Right lobe of liver (tissue), 4 donors: Measurements from ENCODE around the gene UBE2E2.

ENCODE experiments used
- POLR2A ChIP-seq: fragments of 450-650 bp; IDR thresholded peaks from one replicate; pipeline ENCODE4 v1.6.1; 2017; ENCODE audit warnings: antibody characterized with exemption, mild to moderate bottlenecking
- TF ChIP-seq, protein P1 (sequence below), 4 donors: fragments of 200-600 bp in 3 of 4; fragments of 450-650 bp in 1 of 4; IDR thresholded peaks; one replicate each; pipeline versions ENCODE4 v1.5.1 to v1.8.0; 2016 to 2022; ENCODE audit warnings: antibody characterized with exemption in 4 of 4, mild to moderate bottlenecking in 2 of 4
- donor health status: DM: no; HTN: no; CAD: no.
- donor health status: DM: no; HTN: no; CAD: no.
- donor health status: DM: no; HTN: yes; CAD: no.

DNA sequence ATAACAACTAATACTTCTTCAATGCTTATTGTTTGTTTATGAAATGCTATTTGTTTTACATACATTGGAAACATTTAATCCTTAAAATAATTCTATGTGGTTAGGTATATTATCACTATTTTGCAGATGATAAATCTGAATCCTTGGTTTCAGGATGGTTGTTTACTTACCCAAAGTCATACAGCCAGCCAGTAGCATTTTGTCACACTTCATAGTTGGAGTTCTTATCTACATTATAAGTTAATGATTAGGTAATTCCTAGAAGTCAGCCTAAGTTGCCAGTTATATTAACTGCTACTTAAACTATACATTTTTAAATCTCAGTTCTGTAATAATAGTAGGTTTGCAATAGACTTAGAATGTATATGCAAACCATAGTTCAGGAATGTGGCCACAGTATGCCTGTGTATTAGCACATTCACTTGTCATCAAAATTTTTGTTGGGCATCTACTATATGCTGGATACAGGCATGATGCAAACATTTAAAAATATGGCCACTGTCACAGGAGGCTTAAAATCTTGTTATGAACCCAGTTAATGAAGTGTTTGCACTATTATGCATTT is 187.9 kb downstream of the UBE2E2 start:
- TF ChIP-seq, protein P1, sequence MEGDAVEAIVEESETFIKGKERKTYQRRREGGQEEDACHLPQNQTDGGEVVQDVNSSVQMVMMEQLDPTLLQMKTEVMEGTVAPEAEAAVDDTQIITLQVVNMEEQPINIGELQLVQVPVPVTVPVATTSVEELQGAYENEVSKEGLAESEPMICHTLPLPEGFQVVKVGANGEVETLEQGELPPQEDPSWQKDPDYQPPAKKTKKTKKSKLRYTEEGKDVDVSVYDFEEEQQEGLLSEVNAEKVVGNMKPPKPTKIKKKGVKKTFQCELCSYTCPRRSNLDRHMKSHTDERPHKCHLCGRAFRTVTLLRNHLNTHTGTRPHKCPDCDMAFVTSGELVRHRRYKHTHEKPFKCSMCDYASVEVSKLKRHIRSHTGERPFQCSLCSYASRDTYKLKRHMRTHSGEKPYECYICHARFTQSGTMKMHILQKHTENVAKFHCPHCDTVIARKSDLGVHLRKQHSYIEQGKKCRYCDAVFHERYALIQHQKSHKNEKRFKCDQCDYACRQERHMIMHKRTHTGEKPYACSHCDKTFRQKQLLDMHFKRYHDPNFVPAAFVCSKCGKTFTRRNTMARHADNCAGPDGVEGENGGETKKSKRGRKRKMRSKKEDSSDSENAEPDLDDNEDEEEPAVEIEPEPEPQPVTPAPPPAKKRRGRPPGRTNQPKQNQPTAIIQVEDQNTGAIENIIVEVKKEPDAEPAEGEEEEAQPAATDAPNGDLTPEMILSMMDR (IDR thresholded peaks at IDR 0.05): no peak
- no peak for TF ChIP-seq POLR2A
